NCI-H2227 (cell line): ENCODE results near the gene TEX26.
"Not testable (repeated sequence)": the region's sequence is repeated elsewhere in the genome, so short reads cannot be mapped to it uniquely, and the experiment has no call there.

Source experiments
- DNase-seq: peaks from one replicate; lab custom pipeline; 2025; ENCODE audit not compliant: unreplicated experiment; lab: John Stamatoyannopoulos, UW

The TEX26 gene

DNA sequence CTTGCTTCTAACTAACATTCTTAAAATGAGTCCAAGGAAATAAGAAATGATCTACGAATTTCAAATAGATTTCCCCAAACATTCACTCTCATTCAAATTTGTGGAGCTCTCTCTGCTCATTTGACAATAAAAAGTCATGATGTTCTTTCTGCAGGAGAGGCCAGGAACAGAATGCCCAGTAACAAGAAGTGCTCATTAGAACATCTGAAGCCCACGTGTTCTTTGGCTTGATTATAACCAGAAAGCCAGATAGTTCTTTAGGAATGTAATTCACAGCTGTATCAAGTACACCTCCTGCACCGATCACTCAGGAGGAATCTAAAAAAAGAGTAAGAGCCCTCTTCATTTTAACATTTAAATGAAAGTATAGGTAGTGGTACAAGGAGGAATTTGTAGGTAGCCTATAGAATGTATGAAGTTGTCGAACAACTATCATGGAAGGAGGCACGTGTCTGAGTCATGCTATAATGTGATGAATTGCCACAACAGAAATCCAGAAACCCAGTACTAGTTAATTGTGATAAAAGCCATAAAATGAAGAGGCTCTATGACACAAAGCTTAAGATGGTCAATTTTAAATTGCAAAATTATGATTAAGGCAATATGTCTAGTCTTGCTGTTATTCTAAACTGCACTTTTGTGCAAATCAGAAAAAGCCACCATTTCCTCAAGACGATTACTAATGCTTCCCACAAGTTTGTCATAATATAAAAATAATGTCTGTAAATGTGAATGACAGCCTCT lies 13.6 kb upstream of the TEX26 start:
- no peak for DNase-seq

DNA sequence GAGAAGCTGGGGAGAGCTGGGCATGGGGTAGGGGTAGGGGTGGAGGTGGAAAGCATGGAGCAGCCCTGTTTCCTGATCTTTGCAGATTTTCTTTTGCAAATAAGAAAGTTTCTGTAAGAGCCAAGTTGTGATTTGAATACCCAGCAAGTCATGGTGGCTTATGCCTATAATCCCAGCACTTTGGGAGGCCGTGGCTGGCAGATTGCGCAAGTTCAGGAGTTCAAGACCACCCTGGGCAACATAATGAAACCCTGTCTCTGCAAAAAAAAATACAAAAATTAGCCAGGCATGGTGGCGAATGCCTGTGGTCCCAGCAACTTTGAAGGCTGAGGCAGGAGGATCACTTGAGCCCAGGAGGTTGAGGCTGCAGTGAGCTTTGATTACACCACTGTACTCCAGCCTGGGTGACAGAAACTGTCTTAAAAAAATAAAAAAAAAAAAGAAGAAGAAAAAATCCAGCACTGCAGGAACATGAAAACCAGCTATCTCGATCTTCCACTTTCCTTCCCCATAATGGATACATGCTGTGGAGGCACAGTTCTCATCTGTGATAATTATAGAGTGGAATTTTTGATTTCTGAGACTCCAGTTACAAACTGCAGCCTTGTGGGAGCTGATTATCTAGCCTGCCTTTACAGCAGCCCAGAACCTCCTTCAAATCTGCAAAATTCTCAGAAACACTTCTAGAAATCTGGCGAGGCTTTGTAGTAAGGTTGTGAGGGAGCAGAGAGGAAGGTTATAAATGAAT lies 12.1 kb upstream of the TEX26 start:
- DNase-seq = peak; percentile 41

DNA sequence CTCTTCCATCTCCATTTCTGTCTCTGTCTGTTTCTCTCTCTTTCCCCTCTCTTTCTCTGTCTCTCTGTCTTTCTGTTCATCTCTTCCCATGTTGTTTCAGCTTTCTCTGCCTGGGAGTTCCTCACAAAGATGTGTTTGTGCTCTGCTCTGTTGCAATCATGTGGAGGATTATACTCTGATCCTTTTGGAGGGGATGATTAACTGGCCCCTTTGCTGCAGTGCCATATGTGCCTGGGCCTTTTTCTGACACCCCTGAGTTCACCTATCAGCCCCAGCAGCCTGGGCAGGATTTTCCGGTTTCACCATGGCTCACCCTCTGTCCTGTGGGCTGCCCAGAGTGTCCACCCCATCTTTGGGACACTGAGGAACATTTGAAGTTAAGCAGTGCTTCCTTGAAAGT lies 9.0 kb upstream of the TEX26 start:
- DNase-seq = no peak

DNA sequence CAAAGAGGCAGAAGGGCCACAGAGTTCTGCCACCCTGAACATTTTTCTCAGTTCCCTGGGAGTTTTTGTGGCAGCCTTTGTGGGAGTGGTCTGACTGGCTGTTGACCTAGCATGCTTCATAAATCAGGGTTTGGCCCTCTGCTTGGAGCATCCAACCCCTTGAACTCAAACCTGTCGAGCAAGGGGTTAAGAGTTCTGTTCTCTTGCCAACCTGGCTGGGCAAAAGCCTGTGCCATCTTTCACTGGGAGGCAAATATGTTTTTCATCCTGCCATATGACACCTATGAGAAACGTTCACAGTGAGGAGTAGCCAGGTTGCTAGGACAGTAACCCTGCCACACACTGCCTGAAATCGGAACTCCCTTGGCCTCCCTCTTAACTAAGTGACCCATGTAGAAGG lies 7.7 kb upstream of the TEX26 start:
- DNase-seq = no peak

DNA sequence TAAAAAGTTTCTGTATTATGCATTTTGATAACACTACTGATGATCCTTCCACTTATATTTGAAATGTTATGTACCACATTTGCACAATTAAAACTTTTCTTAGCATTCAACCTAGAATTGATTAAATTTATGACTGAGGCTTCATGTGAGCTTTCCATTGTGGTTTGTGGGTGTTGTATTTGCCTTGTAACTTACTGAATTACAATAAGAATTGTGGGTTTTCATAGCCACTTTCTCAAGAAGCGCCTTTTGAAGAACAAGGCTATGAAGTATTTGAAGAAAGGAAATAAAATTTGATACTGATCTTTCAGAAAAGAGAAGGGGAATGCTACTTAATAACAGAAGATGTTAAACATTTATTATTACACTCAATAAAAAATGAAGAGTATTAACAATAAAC lies 7.0 kb upstream of the TEX26 start:
- DNase-seq = no peak

DNA sequence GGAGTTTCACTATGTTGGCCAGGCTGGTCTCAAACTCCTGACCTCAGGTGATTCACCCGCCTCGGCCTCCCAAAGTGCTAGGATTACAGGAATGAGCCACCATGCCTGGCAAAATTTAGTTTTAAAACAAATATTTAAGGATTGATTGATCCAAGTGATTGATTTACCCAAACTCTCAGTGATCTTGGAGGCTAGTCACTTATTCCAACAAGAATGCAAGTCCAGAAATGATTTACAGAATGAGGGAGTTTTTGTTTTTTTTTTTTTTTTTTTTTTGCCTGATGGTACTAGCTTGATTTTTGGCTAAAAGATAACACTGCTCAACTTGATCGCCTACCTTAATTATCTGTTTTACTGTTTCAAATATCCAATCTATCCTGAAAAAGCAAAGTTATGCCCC lies 5.7 kb upstream of the TEX26 start:
- DNase-seq = no peak

DNA sequence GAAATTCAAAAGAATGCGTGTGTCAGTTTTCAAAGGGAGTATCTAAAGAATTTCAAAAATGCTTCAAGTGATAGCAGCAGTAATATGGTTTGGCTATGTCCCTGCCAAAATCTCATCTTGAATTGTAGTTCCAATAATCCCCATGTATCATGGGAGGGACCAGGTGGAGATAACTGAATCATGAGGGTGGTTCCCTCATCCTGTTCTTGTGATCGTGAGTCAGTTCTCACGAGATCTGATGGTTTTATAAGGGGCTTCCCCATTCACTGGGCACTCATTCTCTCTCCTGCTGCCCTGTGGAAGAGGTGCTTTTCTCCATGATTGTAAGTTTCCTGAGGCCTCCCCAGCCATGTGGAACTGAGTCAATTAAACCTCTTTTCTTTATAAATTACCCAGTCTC lies 5.3 kb upstream of the TEX26 start:
- DNase-seq = not testable (repeated sequence)

DNA sequence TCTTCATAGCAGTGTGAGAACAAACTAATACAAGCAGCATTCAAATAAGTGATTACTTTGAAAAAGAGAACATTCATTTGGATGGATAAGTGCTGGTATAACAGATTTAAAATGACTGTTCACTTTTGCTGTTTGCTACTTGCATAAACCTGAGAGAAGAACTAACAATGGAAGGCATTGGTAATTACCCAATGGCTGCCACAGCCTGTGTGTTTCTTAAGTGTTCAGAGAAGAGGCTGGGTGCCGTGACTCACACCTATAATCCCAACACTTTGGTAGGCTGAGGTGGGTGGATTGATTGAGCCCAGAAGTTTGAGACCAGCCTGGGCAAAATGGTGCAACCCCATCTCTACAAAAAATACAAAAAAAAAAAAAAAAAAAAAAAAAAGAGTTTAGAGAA lies 4.9 kb upstream of the TEX26 start:
- DNase-seq = no peak

DNA sequence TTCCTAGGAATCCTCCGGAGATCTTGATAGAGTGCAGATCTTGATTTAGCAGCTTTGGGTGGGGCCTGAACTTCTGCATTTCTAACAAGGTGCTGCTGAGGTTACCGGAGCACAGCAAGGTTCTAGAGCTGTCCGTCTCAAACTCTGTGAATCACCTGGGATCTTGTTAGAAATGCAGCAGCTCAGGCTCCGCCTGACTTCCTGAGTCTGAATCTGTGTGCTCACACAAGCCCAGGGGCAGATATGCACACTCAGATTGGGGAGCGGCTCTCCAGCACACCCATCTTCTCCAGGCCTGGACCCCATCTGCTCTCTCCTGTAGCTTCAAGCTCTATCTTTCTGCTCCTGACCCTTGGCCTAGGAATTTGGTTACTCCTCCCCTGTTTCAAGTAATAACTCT lies 3.5 kb upstream of the TEX26 start:
- no peak for DNase-seq

DNA sequence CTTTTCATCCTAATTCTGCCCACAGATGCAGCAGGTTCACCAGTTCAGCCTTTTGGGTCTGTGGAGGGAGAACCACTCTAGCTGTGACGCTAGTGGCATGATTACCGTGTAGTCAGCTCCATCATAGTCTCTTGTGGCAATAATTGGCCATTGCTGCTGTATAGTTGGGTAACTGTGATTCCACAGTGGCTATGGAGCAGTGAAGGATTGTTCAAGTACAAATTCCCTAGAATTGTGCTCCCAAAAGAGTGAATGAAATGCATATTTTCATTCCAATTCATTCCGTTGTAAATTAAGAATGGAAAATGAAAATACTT lies 856 bp downstream of the TEX26 start:
- DNase-seq = no peak

DNA sequence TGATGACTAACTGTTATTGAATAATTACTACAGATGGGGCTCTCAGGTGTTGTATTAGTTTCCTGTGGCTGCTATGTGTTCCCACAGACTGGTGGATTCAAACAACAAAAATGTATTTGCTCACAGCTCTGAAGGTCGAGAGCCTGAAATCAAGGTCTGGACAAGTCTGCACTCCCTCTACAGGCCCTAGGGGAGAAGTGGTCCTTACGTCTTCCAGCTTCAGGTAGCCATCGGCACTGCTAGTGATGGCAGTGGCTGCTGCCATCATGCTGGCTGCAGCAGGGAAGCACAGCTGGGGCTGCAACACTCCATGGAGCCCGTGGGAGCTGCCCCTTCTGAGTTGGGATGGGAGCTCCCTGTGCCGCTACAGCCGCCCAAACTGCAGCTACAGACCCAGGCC lies 1.9 kb downstream of the TEX26 start:
- no peak for DNase-seq

DNA sequence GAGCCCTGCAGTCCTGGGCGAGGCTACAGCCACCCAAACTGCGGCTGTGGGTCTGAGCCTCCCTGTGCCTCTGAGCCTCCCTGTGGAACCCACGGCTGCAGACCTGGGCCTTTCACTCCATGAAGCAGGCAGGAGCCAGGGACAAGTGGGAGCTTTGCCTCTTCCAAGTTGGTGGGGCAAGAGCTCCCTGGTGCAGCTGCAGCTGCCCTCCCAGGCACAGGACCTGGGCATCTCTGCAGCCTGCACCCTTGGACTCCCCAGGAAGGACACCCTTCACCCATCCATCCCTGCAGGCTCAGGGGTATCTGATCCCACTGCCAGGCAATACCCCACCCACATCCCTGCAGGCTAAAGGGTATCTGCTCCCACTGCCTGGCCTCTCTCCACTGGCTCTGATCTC lies 2.3 kb downstream of the TEX26 start:
- DNase-seq = no peak

DNA sequence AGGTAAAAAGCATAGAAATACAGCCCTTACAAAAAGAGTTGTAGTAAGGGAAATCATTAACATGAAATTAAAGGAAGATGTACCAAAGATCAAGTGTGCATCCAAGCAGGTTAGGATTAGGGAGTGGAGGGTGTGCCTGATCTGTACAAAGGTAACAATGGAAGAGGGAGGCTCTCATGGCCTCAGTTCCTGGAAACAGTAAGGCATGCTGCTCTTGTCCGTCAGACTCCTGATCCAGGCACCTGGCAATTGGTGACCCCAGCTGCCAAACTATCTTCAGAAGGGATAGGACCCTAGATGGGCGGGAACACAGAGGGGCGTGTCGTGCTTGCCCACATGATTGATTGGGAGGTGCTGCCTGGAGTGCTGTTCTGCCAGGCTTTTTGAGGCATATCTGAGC lies 4.5 kb downstream of the TEX26 start:
- no peak for DNase-seq

DNA sequence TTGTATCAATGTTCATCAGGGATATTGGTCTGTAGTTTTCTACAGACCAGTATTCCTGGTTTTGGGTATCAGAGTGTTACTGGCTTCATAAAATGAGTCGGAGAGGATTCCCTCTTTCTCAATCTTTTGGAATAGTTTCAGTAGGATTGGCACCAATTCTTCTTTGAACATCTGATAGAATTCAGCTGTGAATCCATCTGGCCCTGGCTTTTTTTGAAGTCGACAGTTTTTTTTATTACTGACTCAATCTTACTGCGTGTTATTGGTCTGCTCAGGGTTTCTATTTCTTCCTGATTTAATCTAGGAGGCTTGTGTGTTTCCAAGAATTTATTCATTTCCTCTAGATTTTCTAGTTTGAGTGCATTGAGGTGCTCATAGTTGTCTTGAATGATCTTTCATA lies 11.4 kb downstream of the TEX26 start:
- DNase-seq = no peak

DNA sequence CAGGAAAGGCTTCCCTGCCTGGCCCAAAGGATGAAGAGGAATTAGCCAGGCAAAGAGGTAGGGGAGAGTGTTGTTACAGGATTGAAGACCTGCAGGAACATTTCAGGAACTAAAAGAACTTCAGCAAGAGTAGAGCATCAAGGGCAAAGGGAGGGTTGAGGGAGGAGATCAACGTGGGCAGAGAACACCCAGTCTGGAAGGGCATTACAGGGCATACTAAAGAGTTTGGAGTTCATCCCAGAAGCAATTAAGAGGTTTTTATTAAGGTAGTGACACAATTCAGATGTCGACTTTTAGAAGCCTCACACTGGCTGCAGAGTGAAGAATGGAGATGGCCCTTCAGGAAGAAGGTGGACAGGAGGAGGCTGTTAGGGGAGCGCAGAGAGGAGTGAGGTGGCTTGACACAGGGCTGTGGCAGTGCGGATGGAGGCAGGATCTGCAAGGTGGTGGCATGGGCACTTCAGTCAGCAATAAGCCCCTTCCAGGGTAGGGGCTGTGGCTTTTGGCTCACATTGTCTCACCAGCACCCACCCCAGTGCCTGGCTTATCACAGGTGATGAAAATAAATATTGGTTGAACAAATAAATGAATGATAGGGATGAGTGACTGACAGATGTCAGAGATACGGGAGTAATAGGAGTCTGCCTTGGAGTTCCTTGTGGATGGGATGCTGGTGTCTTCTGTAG lies 24.9 kb downstream of the TEX26 start:
- no peak for DNase-seq

DNA sequence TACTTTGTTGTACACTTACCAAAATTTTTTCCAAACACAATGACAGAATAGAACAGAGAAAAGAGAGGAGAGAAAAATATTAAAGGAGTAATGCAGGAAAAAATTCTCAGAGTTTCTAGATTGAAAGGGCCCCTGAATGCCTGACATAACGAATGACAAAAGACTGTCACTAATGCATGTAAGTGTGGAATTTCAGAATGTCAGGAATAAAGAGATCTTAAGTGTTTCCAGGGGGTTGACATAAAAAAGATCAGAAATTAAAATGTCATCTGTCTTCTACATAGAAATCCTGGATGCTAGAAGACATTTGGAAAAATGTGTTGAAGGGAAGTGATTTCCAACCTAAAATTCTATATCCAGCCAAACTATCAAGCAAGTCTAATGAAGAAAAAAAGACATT lies 27.2 kb downstream of the TEX26 start:
- DNase-seq = no peak

DNA sequence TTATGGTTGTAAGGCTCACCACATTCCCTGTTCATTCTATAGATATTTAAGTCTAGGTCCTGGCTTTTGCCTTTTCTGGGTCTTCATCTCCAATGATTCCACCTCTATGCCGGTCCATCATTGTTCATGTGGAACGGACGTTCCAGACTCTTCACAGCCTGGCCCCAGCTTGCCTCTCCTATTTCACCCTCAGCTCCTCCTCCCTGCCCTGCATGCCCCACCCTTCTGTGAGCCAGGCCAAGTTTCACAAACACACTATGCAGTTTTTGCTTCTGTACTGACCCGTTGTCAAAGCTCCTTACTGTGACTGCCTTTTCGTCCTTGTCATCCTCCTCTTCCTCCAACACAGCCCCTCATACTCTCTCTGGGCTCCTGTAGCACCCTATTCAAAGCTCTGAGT lies 31.3 kb downstream of the TEX26 start:
- no peak for DNase-seq

DNA sequence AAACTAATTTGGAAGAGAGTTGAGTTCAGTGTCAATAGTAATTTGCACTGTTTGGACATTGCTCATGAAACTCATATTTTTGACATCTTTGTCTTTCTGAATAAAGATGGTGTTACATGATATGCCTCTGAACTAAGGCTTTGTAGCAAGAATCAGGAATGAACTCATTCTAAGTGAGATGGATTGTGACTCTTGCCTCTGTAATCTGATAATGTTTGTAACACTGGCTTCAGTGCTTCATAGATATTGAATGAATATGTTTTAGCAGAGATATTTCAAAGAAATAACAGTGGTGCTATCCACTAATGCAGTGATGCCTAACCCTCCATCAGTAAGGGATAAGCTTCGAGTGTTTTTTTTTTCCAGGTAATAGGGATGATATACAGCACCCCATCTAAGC lies 32.9 kb downstream of the TEX26 start:
- DNase-seq = no peak

DNA sequence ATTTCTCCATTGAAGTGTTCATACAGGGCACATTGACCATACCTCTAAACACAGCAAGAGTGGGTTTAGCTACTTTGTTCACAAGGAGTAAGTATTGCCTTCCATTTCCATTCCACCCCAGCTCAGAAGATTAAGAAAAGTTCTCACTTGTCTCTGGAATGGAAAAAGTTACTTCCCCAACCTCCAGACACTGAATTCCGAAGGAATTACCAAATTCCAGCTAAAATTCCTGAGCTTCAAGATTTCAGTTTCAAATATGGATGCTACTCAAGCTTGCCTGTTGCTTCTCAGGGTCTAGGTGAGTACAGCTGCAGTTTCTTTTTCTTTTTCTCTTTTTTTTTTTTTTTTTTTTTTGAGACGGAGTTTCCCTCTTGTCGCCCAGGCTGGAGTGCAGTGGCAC lies 33.6 kb downstream of the TEX26 start:
- DNase-seq = no peak

DNA sequence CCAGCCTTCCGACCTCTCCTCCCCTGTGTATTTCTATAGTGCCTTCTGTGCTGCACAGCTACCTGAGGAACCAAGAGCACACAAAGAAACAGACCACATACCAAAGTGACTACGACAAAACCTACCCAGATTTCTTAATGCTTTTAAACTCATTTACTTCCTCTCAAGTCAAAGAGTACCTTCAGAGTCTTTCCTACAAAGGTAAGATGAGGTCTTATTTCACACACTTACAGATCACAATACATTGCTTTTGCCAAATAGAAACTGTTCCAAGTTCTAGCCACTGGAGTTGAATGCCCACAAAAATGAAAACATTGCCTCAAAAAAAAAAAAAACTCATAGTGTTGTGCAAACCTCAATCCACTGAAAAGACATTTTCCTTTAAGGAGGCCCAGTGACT lies 36.4 kb downstream of the TEX26 start:
- DNase-seq = no peak

DNA sequence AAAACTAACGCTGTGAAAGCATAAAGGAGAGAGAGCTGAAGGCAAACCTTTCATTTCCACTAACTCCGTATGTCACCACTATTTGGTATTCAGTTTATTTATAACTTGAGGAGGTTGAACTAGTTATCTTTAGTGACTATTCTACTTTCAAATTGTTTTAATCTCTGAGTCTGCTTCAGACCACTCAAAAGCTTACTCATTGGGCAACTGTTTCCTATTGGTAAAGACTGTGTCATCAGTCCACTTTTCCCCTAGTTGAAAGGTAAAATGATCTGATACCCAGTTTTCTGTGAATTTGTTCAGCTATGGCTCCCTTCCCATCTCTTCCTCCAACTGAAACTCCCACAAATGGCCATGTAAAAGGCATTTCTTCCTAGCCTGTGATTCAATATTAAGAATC lies 39.1 kb downstream of the TEX26 start:
- no peak for DNase-seq

DNA sequence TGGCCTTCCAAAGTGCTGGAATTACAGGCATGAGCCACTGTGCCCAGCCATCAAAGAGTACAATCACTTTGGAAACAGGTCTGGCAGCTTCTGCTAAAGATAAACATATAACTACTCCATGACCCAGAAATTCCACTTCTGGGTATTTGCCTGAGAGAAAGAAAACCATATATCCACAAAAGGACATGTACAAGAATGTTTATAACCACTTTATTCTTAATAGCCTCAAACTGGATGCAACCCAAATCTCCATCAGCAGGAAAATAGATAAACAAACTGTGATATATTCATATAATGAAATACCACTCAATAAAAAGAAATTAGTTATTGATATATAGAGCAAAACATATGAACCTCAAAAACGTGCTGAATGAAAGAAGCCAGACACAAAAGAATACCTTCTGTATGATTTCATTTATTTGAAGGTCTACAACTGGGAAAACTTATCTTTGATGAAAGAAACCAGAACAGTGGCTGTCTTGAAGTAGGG lies 40.5 kb downstream of the TEX26 start:
- DNase-seq = no peak
